Inflammatory macrophage treated with lipopolysaccharide for 1 hour (primary cell): ENCODE measurements around the gene FOXL3.
"Not testable (repeated sequence)": the region's sequence is repeated elsewhere in the genome, so short reads cannot be mapped to it uniquely, and the experiment has no call there.

Source experiments
- DNase-seq, 2 donors: peaks; one replicate each; pipeline ENCODE4 v3.0.0-alpha.2; 2020 to 2022

The FOXL3 gene

GRCh38 chr7:292226-292625 lies 2.3 kb downstream of the FOXL3 start:
- DNase-seq: no peak

GRCh38 chr7:292826-293225 lies 2.9 kb downstream of the FOXL3 start:
- no peak for DNase-seq

GRCh38 chr7:293681-294439 lies 3.9 kb downstream of the FOXL3 start:
- no peak for DNase-seq

GRCh38 chr7:294440-295154 lies 4.6 kb downstream of the FOXL3 start:
- no peak for DNase-seq

GRCh38 chr7:295155-296154 lies 5.5 kb downstream of the FOXL3 start:
- no peak for DNase-seq

GRCh38 chr7:296373-296945 lies 6.5 kb downstream of the FOXL3 start:
- DNase-seq: no peak

- DNase-seq: not testable (repeated sequence)
Measured at GRCh38 chr7:297141-297540, 7.2 kb downstream of the FOXL3 start.

- DNase-seq: no peak
Measured at GRCh38 chr7:297611-298374, 7.8 kb downstream of the FOXL3 start.

GRCh38 chr7:298375-298702 lies 8.4 kb downstream of the FOXL3 start:
- DNase-seq: no peak

- DNase-seq: no peak
Measured at GRCh38 chr7:298743-299142, 8.8 kb downstream of the FOXL3 start.

GRCh38 chr7:299169-299568 lies 9.2 kb downstream of the FOXL3 start:
- no peak for DNase-seq

GRCh38 chr7:299628-300027 lies 9.7 kb downstream of the FOXL3 start:
- no peak for DNase-seq

- no peak for DNase-seq
Measured at GRCh38 chr7:300048-300447, 10.1 kb downstream of the FOXL3 start.

- DNase-seq: no peak
Measured at GRCh38 chr7:300546-301290, 10.7 kb downstream of the FOXL3 start.

- no peak for DNase-seq
Measured at GRCh38 chr7:301291-302053, 11.5 kb downstream of the FOXL3 start.

- DNase-seq: no peak
Measured at GRCh38 chr7:302054-302992, 12.4 kb downstream of the FOXL3 start.

- no peak for DNase-seq
Measured at GRCh38 chr7:303425-303824, 13.5 kb downstream of the FOXL3 start.

GRCh38 chr7:303884-304573 lies 14.1 kb downstream of the FOXL3 start:
- no peak for DNase-seq
